HepG2 (cell line): ENCODE data around the gene CTXN1. TPM values are rescaled to one million over a fixed set of nuclear protein-coding genes. Genes with fewer than 3 reads are reported as not detected.

Experiments
- CC2D1A ChIP-seq: sonication (generic); formaldehyde crosslinking; IDR thresholded peaks from 2 replicates; pipeline ENCODE4 v1.8.1; 2023; ENCODE audit warnings: mild to moderate bottlenecking, missing genetic modification reagents
- HIVEP1 ChIP-seq: sonication (generic); formaldehyde crosslinking; IDR thresholded peaks from 2 replicates; pipeline ENCODE4 v1.4.0; 2020; ENCODE audit warnings: mild to moderate bottlenecking, missing genetic modification reagents
- ISL2 ChIP-seq: sonication (generic); formaldehyde crosslinking; IDR thresholded peaks from 2 replicates; pipeline ENCODE4 v1.5.0; 2020; ENCODE audit warnings: missing genetic modification reagents
- KLF11 ChIP-seq: IDR thresholded peaks from 2 replicates; pipeline ENCODE4 v1.6.1; 2016; ENCODE audit warnings: missing compliant biosample characterization
- REXO4 ChIP-seq: sonication (generic); formaldehyde crosslinking; IDR thresholded peaks from 2 replicates; pipeline ENCODE4 v1.8.0; 2022; ENCODE audit warnings: missing genetic modification reagents, mild to moderate bottlenecking, borderline replicate concordance
- SNAPC2 ChIP-seq: sonication (generic); formaldehyde crosslinking; IDR thresholded peaks from 2 replicates; pipeline ENCODE4 v1.8.1; 2022; ENCODE audit warnings: mild to moderate bottlenecking, missing genetic modification reagents
- TOPORS ChIP-seq: sonication (generic); formaldehyde crosslinking; IDR thresholded peaks from 2 replicates; pipeline ENCODE4 v1.8.0; 2023; ENCODE audit warnings: mild to moderate bottlenecking, missing genetic modification reagents
- ZBTB3 ChIP-seq: sonication (generic); formaldehyde crosslinking; IDR thresholded peaks from 2 replicates; pipeline ENCODE4 v1.4.0; 2020; ENCODE audit warnings: low read depth, mild to moderate bottlenecking, moderate library complexity, missing genetic modification reagents, borderline replicate concordance
- ZFX ChIP-seq: sonication (generic); formaldehyde crosslinking; IDR thresholded peaks from 2 replicates; pipeline ENCODE4 v1.4.0; 2020; ENCODE audit warnings: mild to moderate bottlenecking, low read depth, missing genetic modification reagents, moderate library complexity
- ZFY ChIP-seq: sonication (generic); formaldehyde crosslinking; IDR thresholded peaks from 2 replicates; pipeline ENCODE4 v1.4.0; 2020; ENCODE audit warnings: missing genetic modification reagents
- ZNF33A ChIP-seq: sonication (generic); formaldehyde crosslinking; IDR thresholded peaks from 2 replicates; pipeline ENCODE4 v1.5.1; 2020; ENCODE audit warnings: missing genetic modification reagents, mild to moderate bottlenecking, moderate library complexity, borderline replicate concordance
- ZNF501 ChIP-seq: sonication (generic); formaldehyde crosslinking; IDR thresholded peaks from 2 replicates; pipeline ENCODE4 v1.5.1; 2020; ENCODE audit warnings: mild to moderate bottlenecking, moderate library complexity, missing genetic modification reagents
- ZNF530 ChIP-seq: sonication (generic); formaldehyde crosslinking; IDR thresholded peaks from 2 replicates; pipeline ENCODE4 v1.5.0; 2020; ENCODE audit warnings: low read depth, mild to moderate bottlenecking, missing genetic modification reagents
- polyA plus RNA-seq, 8 experiments: library from polyadenylated mRNA; depleted of rRNA in 3 of 8; stranded (reverse) in 7 of 8; unstranded in 1 of 8; fragments of >200 nt; fragmentation: Illumina TruSeq in 4 of 8; extraction: Trizol in 4 of 8; gene quantifications; 2 replicates each; pipeline versions ENCODE4 v1.2.1 to v1.2.3, GENCODE V29; 2011 to 2016; ENCODE audit warnings: low read depth in 4 of 8, missing spikeins in 1 of 8, mixed read lengths in 1 of 8; ENCODE audit not compliant: insufficient read depth in 1 of 8
- total RNA-seq, 5 experiments: library from RNA; depleted of rRNA; stranded (reverse); fragments of >200 nt; fragmentation: Illumina TruSeq; extraction: Trizol; gene quantifications; 2 replicates each; pipeline ENCODE4 v1.2.3, GENCODE V29; 2016; ENCODE audit warnings: low read depth in 1 of 5
- TF ChIP-seq, protein P1 (sequence below): sonication (generic); formaldehyde crosslinking; IDR thresholded peaks from 2 replicates; pipeline ENCODE4 v1.4.0; 2020; ENCODE audit warnings: mild to moderate bottlenecking, missing genetic modification reagents
- TF ChIP-seq, protein P2 (sequence below): sonication (generic); formaldehyde crosslinking; IDR thresholded peaks from 2 replicates; pipeline ENCODE4 v1.4.0; 2020; ENCODE audit warnings: missing genetic modification reagents
- TF ChIP-seq, protein P3 (sequence below): sonication (generic); formaldehyde crosslinking; IDR thresholded peaks from 2 replicates; pipeline ENCODE4 v1.5.0; 2020; ENCODE audit warnings: mild to moderate bottlenecking, missing genetic modification reagents

The CTXN1 gene
- total and polyA plus RNA-seq, 2 of the 13 experiments (the other 11 are each of a cell fraction or from before 2014, with no cell fraction given), result 0.11 TPM; not detected in 1

DNA sequence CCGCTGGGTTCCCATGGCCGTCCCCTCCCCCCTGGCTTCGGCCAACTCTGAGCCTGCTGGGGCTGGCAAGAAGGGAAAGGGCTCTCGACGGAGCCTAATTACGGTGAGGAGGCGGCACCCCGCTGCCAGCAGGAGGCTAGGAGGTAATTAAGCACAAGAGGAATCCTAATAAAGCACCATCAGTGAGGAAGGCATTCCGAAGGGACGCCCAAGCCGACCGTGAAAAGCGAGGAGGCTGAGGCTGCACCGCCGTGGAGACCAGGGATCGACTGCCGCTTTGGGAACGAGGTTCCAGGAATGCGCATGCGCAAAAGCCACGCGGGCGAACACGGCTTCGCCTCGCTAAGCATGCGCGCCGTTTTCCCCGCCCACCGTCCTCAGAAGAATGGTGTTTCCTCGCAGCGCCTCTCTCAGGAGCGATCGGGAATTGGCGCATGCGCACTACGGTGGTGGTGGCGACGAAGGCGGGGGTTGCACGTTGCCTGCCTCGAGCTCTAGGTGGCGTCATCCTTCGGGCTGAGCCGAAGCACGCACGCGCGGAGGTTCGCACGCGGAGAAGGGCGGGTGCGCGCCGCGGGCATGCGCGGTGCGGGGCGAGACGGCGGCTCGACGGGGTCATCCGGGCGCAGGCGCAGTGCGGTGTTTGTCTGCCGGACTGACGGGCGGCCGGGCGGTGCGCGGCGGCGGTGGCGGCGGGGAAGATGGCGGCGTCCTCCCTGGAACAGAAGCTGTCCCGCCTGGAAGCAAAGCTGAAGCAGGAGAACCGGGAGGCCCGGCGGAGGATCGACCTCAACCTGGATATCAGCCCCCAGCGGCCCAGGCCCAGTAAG, 22.5 kb downstream of the CTXN1 start, which contains the start of gene MAP2K7 (continued):
- 0 out of 2 replicates have a peak, but pooled peaks have one; percentile 45 for TF ChIP-seq ISL2 (CRISPR knock-in tag)
- TF ChIP-seq, protein P1, sequence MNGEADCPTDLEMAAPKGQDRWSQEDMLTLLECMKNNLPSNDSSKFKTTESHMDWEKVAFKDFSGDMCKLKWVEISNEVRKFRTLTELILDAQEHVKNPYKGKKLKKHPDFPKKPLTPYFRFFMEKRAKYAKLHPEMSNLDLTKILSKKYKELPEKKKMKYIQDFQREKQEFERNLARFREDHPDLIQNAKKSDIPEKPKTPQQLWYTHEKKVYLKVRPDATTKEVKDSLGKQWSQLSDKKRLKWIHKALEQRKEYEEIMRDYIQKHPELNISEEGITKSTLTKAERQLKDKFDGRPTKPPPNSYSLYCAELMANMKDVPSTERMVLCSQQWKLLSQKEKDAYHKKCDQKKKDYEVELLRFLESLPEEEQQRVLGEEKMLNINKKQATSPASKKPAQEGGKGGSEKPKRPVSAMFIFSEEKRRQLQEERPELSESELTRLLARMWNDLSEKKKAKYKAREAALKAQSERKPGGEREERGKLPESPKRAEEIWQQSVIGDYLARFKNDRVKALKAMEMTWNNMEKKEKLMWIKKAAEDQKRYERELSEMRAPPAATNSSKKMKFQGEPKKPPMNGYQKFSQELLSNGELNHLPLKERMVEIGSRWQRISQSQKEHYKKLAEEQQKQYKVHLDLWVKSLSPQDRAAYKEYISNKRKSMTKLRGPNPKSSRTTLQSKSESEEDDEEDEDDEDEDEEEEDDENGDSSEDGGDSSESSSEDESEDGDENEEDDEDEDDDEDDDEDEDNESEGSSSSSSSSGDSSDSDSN (CRISPR knock-in tag), result peak; percentile 36; the same call in 1 of the 2 replicates
- TF ChIP-seq TOPORS (CRISPR knock-in tag), result no peak
- 0 out of 2 replicates have a peak, but pooled peaks have one; percentile 8 for TF ChIP-seq ZBTB3 (CRISPR knock-in tag)
- peak; percentile 78; the same call in 1 of the 2 replicates for TF ChIP-seq HIVEP1 (CRISPR knock-in tag)
- 0 out of 2 replicates have a peak, but pooled peaks have one; percentile 64 for TF ChIP-seq CC2D1A (CRISPR knock-in tag)
- TF ChIP-seq ZFX, result peak; percentile 80
- no peak for TF ChIP-seq SNAPC2 (CRISPR knock-in tag)
- TF ChIP-seq, protein P2, sequence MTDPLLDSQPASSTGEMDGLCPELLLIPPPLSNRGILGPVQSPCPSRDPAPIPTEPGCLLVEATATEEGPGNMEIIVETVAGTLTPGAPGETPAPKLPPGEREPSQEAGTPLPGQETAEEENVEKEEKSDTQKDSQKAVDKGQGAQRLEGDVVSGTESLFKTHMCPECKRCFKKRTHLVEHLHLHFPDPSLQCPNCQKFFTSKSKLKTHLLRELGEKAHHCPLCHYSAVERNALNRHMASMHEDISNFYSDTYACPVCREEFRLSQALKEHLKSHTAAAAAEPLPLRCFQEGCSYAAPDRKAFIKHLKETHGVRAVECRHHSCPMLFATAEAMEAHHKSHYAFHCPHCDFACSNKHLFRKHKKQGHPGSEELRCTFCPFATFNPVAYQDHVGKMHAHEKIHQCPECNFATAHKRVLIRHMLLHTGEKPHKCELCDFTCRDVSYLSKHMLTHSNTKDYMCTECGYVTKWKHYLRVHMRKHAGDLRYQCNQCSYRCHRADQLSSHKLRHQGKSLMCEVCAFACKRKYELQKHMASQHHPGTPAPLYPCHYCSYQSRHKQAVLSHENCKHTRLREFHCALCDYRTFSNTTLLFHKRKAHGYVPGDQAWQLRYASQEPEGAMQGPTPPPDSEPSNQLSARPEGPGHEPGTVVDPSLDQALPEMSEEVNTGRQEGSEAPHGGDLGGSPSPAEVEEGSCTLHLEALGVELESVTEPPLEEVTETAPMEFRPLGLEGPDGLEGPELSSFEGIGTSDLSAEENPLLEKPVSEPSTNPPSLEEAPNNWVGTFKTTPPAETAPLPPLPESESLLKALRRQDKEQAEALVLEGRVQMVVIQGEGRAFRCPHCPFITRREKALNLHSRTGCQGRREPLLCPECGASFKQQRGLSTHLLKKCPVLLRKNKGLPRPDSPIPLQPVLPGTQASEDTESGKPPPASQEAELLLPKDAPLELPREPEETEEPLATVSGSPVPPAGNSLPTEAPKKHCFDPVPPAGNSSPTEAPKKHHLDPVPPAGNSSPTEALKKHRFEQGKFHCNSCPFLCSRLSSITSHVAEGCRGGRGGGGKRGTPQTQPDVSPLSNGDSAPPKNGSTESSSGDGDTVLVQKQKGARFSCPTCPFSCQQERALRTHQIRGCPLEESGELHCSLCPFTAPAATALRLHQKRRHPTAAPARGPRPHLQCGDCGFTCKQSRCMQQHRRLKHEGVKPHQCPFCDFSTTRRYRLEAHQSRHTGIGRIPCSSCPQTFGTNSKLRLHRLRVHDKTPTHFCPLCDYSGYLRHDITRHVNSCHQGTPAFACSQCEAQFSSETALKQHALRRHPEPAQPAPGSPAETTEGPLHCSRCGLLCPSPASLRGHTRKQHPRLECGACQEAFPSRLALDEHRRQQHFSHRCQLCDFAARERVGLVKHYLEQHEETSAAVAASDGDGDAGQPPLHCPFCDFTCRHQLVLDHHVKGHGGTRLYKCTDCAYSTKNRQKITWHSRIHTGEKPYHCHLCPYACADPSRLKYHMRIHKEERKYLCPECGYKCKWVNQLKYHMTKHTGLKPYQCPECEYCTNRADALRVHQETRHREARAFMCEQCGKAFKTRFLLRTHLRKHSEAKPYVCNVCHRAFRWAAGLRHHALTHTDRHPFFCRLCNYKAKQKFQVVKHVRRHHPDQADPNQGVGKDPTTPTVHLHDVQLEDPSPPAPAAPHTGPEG, result no peak
- TF ChIP-seq REXO4 (CRISPR knock-in tag), result 0 out of 2 replicates have a peak, but pooled peaks have one; percentile 4
- TF ChIP-seq ZNF501 (CRISPR knock-in tag), result peak; percentile 97
- TF ChIP-seq, protein P3, sequence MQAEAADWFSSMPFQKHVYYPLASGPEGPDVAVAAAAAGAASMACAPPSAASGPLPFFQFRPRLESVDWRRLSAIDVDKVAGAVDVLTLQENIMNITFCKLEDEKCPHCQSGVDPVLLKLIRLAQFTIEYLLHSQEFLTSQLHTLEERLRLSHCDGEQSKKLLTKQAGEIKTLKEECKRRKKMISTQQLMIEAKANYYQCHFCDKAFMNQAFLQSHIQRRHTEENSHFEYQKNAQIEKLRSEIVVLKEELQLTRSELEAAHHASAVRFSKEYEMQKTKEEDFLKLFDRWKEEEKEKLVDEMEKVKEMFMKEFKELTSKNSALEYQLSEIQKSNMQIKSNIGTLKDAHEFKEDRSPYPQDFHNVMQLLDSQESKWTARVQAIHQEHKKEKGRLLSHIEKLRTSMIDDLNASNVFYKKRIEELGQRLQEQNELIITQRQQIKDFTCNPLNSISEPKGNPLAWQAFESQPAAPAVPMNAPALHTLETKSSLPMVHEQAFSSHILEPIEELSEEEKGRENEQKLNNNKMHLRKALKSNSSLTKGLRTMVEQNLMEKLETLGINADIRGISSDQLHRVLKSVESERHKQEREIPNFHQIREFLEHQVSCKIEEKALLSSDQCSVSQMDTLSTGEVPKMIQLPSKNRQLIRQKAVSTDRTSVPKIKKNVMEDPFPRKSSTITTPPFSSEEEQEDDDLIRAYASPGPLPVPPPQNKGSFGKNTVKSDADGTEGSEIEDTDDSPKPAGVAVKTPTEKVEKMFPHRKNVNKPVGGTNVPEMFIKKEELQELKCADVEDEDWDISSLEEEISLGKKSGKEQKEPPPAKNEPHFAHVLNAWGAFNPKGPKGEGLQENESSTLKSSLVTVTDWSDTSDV (CRISPR knock-in tag), result no peak; the same call in 1 of the 2 replicates
- no peak for TF ChIP-seq KLF11
- peak; percentile 87 for TF ChIP-seq ZFY (CRISPR knock-in tag)
- TF ChIP-seq ZNF33A (CRISPR knock-in tag), result no peak
- no peak for TF ChIP-seq ZNF530 (CRISPR knock-in tag)
